Activated naive CD4-positive, alpha-beta T cell treated with anti-CD3 and anti-CD28 coated beads, Interleukin-2, amount 10 ng/mL, durations not matched to agents 7 days and 5 days (primary cell): ENCODE data around the gene PAIP2B.
"Not testable (repeated sequence)": the region's sequence is repeated elsewhere in the genome, so short reads cannot be mapped to it uniquely, and the experiment has no call there.

Source experiments
- CTCF ChIA-PET: fragments of 350-600 bp; sonication (Branson Sonifier 250); formaldehyde crosslinking; loops from one replicate; lab custom pipeline; 2021; ENCODE audit warnings: antibody characterized with exemption; lab: Charles Lee
- DNase-seq: peaks from one replicate; pipeline ENCODE4 v3.0.0-alpha.2; 2020
- H3K27ac Mint-ChIP-seq: one replicate; pipeline ENCODE4 v1.8.0; 2021; ENCODE audit warnings: mild to moderate bottlenecking, moderate library complexity, mixed read lengths
- H3K27me3 Mint-ChIP-seq: one replicate; pipeline ENCODE4 v1.8.0; 2021; ENCODE audit warnings: mild to moderate bottlenecking, mixed read lengths
- H3K36me3 Mint-ChIP-seq: one replicate; pipeline ENCODE4 v1.8.0; 2021; ENCODE audit warnings: mixed read lengths
- H3K4me1 Mint-ChIP-seq: one replicate; pipeline ENCODE4 v1.8.0; 2021; ENCODE audit warnings: mixed read lengths
- H3K4me3 Mint-ChIP-seq: one replicate; pipeline ENCODE4 v1.8.0; 2021; ENCODE audit warnings: mild to moderate bottlenecking, moderate library complexity, mixed read lengths
- H3K9me3 Mint-ChIP-seq: one replicate; pipeline ENCODE4 v1.8.0; 2021; ENCODE audit warnings: mixed read lengths

PAIP2B gene

DNA sequence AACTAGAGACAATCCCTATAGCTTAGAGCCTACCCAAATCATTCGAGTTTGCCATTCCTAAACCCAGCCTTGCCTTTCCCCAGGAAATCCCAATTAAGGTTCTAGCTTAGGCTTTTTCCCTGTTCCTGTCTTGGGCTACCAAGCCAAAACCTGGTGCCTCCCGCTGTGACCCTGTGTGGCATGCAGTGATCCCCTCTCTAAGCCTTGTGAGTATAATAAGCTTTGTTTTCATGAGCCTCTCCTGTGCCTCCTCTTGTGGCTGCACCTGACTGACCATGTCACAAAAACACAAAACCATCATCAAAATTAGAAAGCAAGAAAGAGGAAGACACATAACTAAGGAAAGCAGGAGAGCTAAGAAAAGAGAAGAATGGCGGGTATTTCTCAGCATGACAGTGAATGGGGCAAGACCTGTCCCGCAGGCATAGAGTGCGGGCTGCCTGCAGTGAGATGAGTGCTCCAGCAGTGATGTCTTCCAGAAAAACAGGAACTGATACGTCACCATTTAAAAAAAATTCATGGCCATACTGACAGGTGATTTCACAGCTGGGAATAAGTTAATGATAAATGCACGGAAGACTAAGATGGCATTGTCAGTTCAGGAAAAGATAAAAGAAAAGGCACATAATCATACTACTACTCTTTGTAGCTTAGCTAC is 9.2 kb upstream of the PAIP2B start:
- DNase-seq, result no peak
- H3K4me3 Mint-ChIP-seq, result no peak overlapping the region
- peaks cover 4% of the 10 kb centered on the region for H3K9me3 Mint-ChIP-seq
- no peaks in the 10 kb centered on the region for H3K4me1 Mint-ChIP-seq
- H3K27me3 Mint-ChIP-seq, result peaks cover 23% of the 10 kb centered on the region
- CTCF ChIA-PET, result no interaction called here
- H3K36me3 Mint-ChIP-seq, result no peaks in the 10 kb centered on the region
- H3K27ac Mint-ChIP-seq, result no peak overlapping the region

- DNase-seq, H3K9me3 Mint-ChIP-seq, H3K36me3 Mint-ChIP-seq, H3K4me1 Mint-ChIP-seq, CTCF ChIA-PET, H3K27ac Mint-ChIP-seq, H3K4me3 Mint-ChIP-seq: not testable (repeated sequence)
- peaks cover 15% of the 10 kb centered on the region for H3K27me3 Mint-ChIP-seq
Observed at GRCh38 chr2:71233072-71233471, 6.2 kb upstream of the PAIP2B start.

DNA sequence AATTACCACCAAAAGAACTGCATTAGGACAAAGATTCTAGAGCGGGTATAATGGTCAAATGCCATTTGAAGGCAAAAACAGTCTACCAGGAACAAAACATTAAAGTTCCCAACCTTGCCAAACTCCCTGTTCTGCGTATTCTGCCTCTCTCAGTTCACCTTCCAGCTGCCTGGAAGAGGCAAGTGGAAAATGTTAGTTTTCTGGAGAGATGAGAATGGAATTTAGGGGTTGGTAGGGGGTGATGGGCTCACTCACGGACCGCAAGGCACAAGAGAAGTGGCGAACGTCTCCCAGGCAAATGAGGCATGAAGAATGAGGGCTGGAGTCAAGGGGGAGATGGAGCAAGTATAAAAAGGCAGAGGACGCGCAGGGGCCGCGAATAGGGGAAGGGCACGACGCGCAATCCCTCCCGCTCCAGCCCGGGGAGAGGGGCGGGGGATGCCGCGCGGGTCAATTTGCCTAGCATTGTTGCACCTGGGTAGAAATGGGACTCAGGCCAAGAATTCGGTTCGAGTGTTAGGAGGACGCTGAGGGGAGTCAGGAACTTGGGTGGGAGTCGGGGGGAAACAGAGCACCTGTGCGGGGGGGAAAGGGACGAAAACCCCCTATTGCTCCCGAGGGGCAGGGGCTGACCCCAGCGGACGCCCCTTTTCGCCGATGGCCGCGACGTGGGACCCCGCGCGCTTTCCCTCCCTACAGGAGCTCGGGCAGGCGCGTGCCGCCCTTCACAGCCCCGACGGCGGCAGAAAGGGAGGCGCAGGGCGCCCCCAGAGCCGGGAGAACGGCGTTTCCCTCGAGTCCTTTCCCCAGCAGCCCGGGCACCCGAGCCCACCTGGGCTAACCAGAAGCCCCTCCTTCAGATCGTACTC is 573 bp downstream of the PAIP2B start:
- no peaks in the 10 kb centered on the region for H3K36me3 Mint-ChIP-seq
- H3K9me3 Mint-ChIP-seq, result no peaks in the 10 kb centered on the region
- H3K4me3 Mint-ChIP-seq, result peak overlapping the region; percentile 92
- peak; percentile 52 for DNase-seq
- peaks cover 25% of the 10 kb centered on the region for H3K4me1 Mint-ChIP-seq
- peaks cover 3% of the 10 kb centered on the region for H3K27me3 Mint-ChIP-seq
- CTCF ChIA-PET, result interaction anchor here (1.8 kb wide), 1 partner anchor 69 kb away, joined by 6 read pairs; no protein-coding TSS in a partner anchor
- peak overlapping the region; percentile 89 for H3K27ac Mint-ChIP-seq

DNA sequence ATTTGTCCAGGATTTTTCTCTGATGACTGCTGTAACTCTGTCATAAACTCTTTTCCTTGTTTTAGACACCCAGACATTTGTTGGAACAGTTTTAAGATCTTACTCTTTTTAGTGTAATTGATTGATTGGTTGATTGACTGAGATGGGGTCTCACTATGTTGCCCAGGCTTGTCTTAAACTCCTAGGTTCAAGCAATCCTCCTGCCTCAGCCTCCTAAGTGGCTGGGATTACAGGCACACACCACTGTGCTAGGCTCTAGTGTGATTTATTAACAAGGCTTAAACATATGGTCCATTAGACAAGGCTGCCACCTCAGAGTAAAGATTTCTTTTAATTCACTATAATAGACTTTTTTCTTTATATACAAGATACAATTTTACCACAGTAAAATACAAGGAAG is 2.0 kb downstream of the PAIP2B start:
- no peak overlapping the region for H3K4me3 Mint-ChIP-seq
- no peaks in the 10 kb centered on the region for H3K36me3 Mint-ChIP-seq
- H3K27me3 Mint-ChIP-seq, result peaks cover 3% of the 10 kb centered on the region
- H3K27ac Mint-ChIP-seq, result no peak overlapping the region
- H3K4me1 Mint-ChIP-seq, result peaks cover 25% of the 10 kb centered on the region
- H3K9me3 Mint-ChIP-seq, result no peaks in the 10 kb centered on the region
- CTCF ChIA-PET, result interaction anchor here (1.8 kb wide), 1 partner anchor 68 kb away, joined by 6 read pairs; no protein-coding TSS in a partner anchor
- DNase-seq, result no peak

GRCh38 chr2:71224457-71224856 is 2.4 kb downstream of the PAIP2B start:
- H3K4me1 Mint-ChIP-seq, result peaks cover 25% of the 10 kb centered on the region
- no peak overlapping the region for H3K4me3 Mint-ChIP-seq
- H3K36me3 Mint-ChIP-seq, result no peaks in the 10 kb centered on the region
- H3K27me3 Mint-ChIP-seq, result peaks cover 3% of the 10 kb centered on the region
- CTCF ChIA-PET, result no interaction called here
- DNase-seq, result no peak
- H3K9me3 Mint-ChIP-seq, result no peaks in the 10 kb centered on the region
- no peak overlapping the region for H3K27ac Mint-ChIP-seq

DNA sequence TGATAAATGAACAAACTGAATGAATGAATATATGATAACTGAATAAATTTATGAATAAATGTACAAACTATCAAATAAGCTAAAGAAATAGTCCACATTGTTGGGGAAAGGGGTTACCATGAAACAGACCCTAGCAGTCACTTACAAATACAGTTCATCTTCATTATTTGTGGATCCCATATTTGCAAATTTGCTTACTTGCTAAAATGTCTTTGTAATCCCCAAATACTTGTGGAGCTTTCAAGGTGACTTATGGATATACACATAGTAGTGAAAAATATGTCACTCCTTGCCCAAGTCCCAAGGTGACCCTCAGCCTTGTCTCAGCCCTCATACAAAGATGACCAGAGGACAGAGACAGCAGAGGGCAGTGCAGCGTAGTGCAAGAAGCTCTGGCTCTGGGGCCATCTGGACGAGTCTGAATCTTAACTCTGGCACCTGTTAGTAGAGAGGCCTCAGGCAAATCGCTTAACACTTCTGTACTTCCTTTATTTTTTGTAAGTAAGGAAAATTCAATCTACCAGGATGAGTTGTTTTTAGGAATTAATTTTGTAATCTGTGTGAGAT is 3.1 kb downstream of the PAIP2B start:
- Mint-ChIP-seq H3K4me3 (no peak overlapping the region), H3K4me1 (peaks cover 25% of the 10 kb centered on the region), H3K27ac (no peak overlapping the region), H3K27me3 (peaks cover 3% of the 10 kb centered on the region), H3K9me3 (no peaks in the 10 kb centered on the region), H3K36me3 (no peaks in the 10 kb centered on the region)
- CTCF ChIA-PET, result interaction anchor here (0.6 kb wide), 1 partner anchor 348 kb away, joined by 3 read pairs; no protein-coding TSS in a partner anchor
- DNase-seq, result no peak

GRCh38 chr2:71220743-71221142 is 6.2 kb downstream of the PAIP2B start:
- Mint-ChIP-seq H3K27me3 (no peaks in the 10 kb centered on the region), H3K27ac (no peak overlapping the region), H3K4me3 (no peak overlapping the region), H3K36me3 (no peaks in the 10 kb centered on the region), H3K9me3 (no peaks in the 10 kb centered on the region), H3K4me1 (peaks cover 12% of the 10 kb centered on the region)
- CTCF ChIA-PET, result no interaction called here
- DNase-seq, result no peak

DNA sequence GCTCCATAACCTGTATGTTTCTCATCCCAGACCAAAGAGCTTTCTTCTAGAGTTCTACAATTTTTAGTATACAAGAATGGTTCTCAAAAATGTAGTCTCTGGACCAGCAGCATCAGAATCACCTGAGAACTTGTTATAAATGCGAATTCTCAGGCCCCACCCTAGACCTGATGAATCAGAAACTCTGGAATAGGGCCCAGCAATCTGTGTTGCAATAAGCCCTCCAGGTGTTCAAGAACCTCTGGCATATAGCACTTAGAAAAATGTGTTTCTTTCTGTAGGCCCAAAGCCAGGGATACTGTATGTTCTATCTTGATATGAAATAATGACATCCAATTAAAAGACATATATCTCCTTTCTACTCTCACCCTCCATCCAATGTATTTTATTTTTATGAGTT is 10.4 kb downstream of the PAIP2B start:
- Mint-ChIP-seq H3K9me3 (no peaks in the 10 kb centered on the region), H3K4me1 (no peaks in the 10 kb centered on the region), H3K4me3 (no peak overlapping the region), H3K27me3 (no peaks in the 10 kb centered on the region), H3K36me3 (no peaks in the 10 kb centered on the region), H3K27ac (no peak overlapping the region)
- DNase-seq, result no peak
- CTCF ChIA-PET, result no interaction called here

GRCh38 chr2:71215447-71215846 is 11.5 kb downstream of the PAIP2B start:
- no peaks in the 10 kb centered on the region for H3K4me1 Mint-ChIP-seq
- H3K27me3 Mint-ChIP-seq, result no peaks in the 10 kb centered on the region
- no peaks in the 10 kb centered on the region for H3K36me3 Mint-ChIP-seq
- CTCF ChIA-PET, result no interaction called here
- no peaks in the 10 kb centered on the region for H3K9me3 Mint-ChIP-seq
- H3K4me3 Mint-ChIP-seq, result no peak overlapping the region
- DNase-seq, result no peak
- no peak overlapping the region for H3K27ac Mint-ChIP-seq

DNA sequence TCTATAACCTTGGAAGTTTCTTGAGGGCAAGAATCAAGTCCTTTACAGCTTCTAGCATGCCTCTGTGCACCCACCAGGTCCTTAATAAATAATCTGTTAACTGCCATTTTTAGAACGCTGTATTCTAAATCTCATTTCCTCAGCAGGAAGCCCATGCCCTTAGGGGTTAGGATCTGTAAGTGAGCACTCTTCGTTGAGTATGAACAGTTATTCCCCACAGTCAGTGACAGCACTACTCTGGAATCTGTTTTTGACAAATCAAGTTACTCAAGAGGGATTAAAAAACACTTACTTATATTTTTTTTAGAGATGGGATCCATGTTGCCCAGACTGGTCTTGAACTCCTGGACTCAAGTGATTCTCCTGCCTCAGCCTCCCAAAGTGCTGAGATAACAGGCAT is 14.6 kb downstream of the PAIP2B start:
- CTCF ChIA-PET, result no interaction called here
- no peaks in the 10 kb centered on the region for H3K4me1 Mint-ChIP-seq
- H3K27me3 Mint-ChIP-seq, result no peaks in the 10 kb centered on the region
- no peak overlapping the region for H3K27ac Mint-ChIP-seq
- no peaks in the 10 kb centered on the region for H3K9me3 Mint-ChIP-seq
- H3K36me3 Mint-ChIP-seq, result no peaks in the 10 kb centered on the region
- H3K4me3 Mint-ChIP-seq, result no peak overlapping the region
- DNase-seq, result no peak

GRCh38 chr2:71210292-71210691 is 16.6 kb downstream of the PAIP2B start:
- CTCF ChIA-PET, result no interaction called here
- Mint-ChIP-seq H3K4me3 (no peak overlapping the region), H3K9me3 (no peaks in the 10 kb centered on the region), H3K36me3 (no peaks in the 10 kb centered on the region), H3K27me3 (no peaks in the 10 kb centered on the region), H3K27ac (no peak overlapping the region), H3K4me1 (no peaks in the 10 kb centered on the region)
- DNase-seq, result no peak

GRCh38 chr2:71208756-71209155 is 18.1 kb downstream of the PAIP2B start:
- CTCF ChIA-PET, result no interaction called here
- Mint-ChIP-seq H3K9me3 (no peaks in the 10 kb centered on the region), H3K27me3 (no peaks in the 10 kb centered on the region), H3K4me1 (no peaks in the 10 kb centered on the region), H3K27ac (no peak overlapping the region), H3K36me3 (no peaks in the 10 kb centered on the region), H3K4me3 (no peak overlapping the region)
- no peak for DNase-seq

GRCh38 chr2:71207601-71208000 is 19.3 kb downstream of the PAIP2B start:
- no peak overlapping the region for H3K27ac Mint-ChIP-seq
- no peak for DNase-seq
- H3K36me3 Mint-ChIP-seq, result no peaks in the 10 kb centered on the region
- no peaks in the 10 kb centered on the region for H3K27me3 Mint-ChIP-seq
- CTCF ChIA-PET, result no interaction called here
- no peaks in the 10 kb centered on the region for H3K9me3 Mint-ChIP-seq
- no peaks in the 10 kb centered on the region for H3K4me1 Mint-ChIP-seq
- H3K4me3 Mint-ChIP-seq, result no peak overlapping the region

- CTCF ChIA-PET, result interaction anchor here (1.1 kb wide), 1 partner anchor 11 kb away, joined by 3 read pairs; no protein-coding TSS in a partner anchor
- DNase-seq, result no peak
- no peak overlapping the region for H3K27ac Mint-ChIP-seq
- no peaks in the 10 kb centered on the region for H3K36me3 Mint-ChIP-seq
- H3K9me3 Mint-ChIP-seq, result no peaks in the 10 kb centered on the region
- no peaks in the 10 kb centered on the region for H3K27me3 Mint-ChIP-seq
- no peaks in the 10 kb centered on the region for H3K4me1 Mint-ChIP-seq
- no peak overlapping the region for H3K4me3 Mint-ChIP-seq
Observed at GRCh38 chr2:71206271-71206670, 20.6 kb downstream of the PAIP2B start.
